H9 (cell line): ENCODE data around the gene KRTAP19-7. TPM values are rescaled to one million over a fixed set of nuclear protein-coding genes. Genes with fewer than 3 reads are reported as not detected.

Source experiments
- DNase-seq: peaks from one replicate; pipeline ENCODE4 v3.0.0-alpha.2; 2017
- H2AFZ ChIP-seq: one replicate; pipeline ENCODE4 v1.6.1; 2013; ENCODE audit warnings: mild to moderate bottlenecking, low read length, control low read depth, moderate library complexity
- H2AK5ac ChIP-seq: 2 replicates; pipeline ENCODE4 v1.6.1; 2013; ENCODE audit warnings: low read length, control low read depth, mixed read lengths; ENCODE audit not compliant: insufficient read length
- H2BK120ac ChIP-seq: one replicate; pipeline ENCODE4 v1.6.1; 2013; ENCODE audit warnings: low read depth, mild to moderate bottlenecking, low read length, control low read depth, inconsistent platforms; ENCODE audit not compliant: poor library complexity, severe bottlenecking
- H2BK12ac ChIP-seq: 2 replicates; pipeline ENCODE4 v1.6.1; 2013; ENCODE audit warnings: low read length, control low read depth, mixed read lengths, low read depth; ENCODE audit not compliant: insufficient read length
- H2BK15ac ChIP-seq: 2 replicates; pipeline ENCODE4 v1.6.1; 2013; ENCODE audit warnings: low read depth, low read length, control low read depth
- H2BK20ac ChIP-seq: one replicate; pipeline ENCODE4 v1.6.1; 2013; ENCODE audit warnings: low read depth, mild to moderate bottlenecking, low read length, control low read depth, inconsistent platforms; ENCODE audit not compliant: poor library complexity, severe bottlenecking
- H2BK5ac ChIP-seq: 2 replicates; pipeline ENCODE4 v1.6.1; 2013; ENCODE audit warnings: low read length, control low read depth, mixed read lengths; ENCODE audit not compliant: insufficient read length
- H3K14ac ChIP-seq: 2 replicates; pipeline ENCODE4 v1.6.1; 2013; ENCODE audit warnings: low read length, control low read depth; ENCODE audit not compliant: insufficient read depth
- H3K18ac ChIP-seq: 2 replicates; pipeline ENCODE4 v1.6.1; 2013; ENCODE audit warnings: low read depth, mild to moderate bottlenecking, mixed read lengths, low read length, control low read depth; ENCODE audit not compliant: insufficient read length
- H3K23ac ChIP-seq: 2 replicates; pipeline ENCODE4 v1.6.1; 2013; ENCODE audit warnings: low read length, control low read depth, mixed read lengths, low read depth; ENCODE audit not compliant: insufficient read length
- H3K23me2 ChIP-seq: 2 replicates; pipeline ENCODE4 v1.6.1; 2013; ENCODE audit warnings: low read depth, mild to moderate bottlenecking, mixed read lengths, low read length, control low read depth; ENCODE audit not compliant: insufficient read length, poor library complexity, severe bottlenecking
- H3K27ac ChIP-seq: 2 replicates; pipeline ENCODE4 v1.5.1; 2013; ENCODE audit warnings: low read length, control low read depth, mixed read lengths, low read depth; ENCODE audit not compliant: insufficient read length
- H3K27me3 ChIP-seq: 2 replicates; pipeline ENCODE4 v1.6.1; 2013; ENCODE audit warnings: low read length, control low read depth, inconsistent platforms; ENCODE audit not compliant: insufficient read depth
- H3K4ac ChIP-seq: 2 replicates; pipeline ENCODE4 v1.6.1; 2013; ENCODE audit warnings: low read depth, mild to moderate bottlenecking, control low read depth, inconsistent platforms, low read length, moderate library complexity
- H3K4me1 ChIP-seq: 2 replicates; pipeline ENCODE4 v1.6.1; 2013; ENCODE audit warnings: low read length, control low read depth, inconsistent platforms; ENCODE audit not compliant: insufficient read depth
- H3K4me2 ChIP-seq: 2 replicates; pipeline ENCODE4 v1.6.1; 2013; ENCODE audit warnings: low read length, control low read depth, mixed read lengths; ENCODE audit not compliant: insufficient read length, insufficient read depth
- H3K56ac ChIP-seq: 2 replicates; pipeline ENCODE4 v1.6.1; 2013; ENCODE audit warnings: low read depth, mild to moderate bottlenecking, mixed read lengths, low read length, control low read depth; ENCODE audit not compliant: insufficient read length
- H3K79me1 ChIP-seq: 2 replicates; pipeline ENCODE4 v1.6.1; 2013; ENCODE audit warnings: low read depth, mild to moderate bottlenecking, moderate library complexity, low read length, control low read depth, inconsistent platforms; ENCODE audit not compliant: insufficient read depth, poor library complexity, severe bottlenecking
- H3K79me2 ChIP-seq: 2 replicates; pipeline ENCODE4 v1.6.1; 2013; ENCODE audit warnings: low read length, control low read depth, inconsistent platforms; ENCODE audit not compliant: insufficient read depth
- H3K9ac ChIP-seq: 2 replicates; pipeline ENCODE4 v1.6.1; 2013; ENCODE audit warnings: low read length, control low read depth, mixed read lengths; ENCODE audit not compliant: insufficient read length; ENCODE audit errors: extremely low read depth
- H3K9me3 ChIP-seq: one replicate; pipeline ENCODE4 v1.6.1; 2013; ENCODE audit warnings: low read depth, low read length, inconsistent platforms; ENCODE audit not compliant: control insufficient read depth
- H3T11ph ChIP-seq: one replicate; pipeline ENCODE4 v1.6.1; 2013; ENCODE audit warnings: mild to moderate bottlenecking, low read length, control low read depth, inconsistent platforms
- H4K20me1 ChIP-seq: one replicate; pipeline ENCODE4 v1.6.1; 2013; ENCODE audit not compliant: control insufficient read depth, insufficient read length, insufficient read depth
- H4K5ac ChIP-seq: 2 replicates; pipeline ENCODE4 v1.6.1; 2013; ENCODE audit warnings: low read depth, mild to moderate bottlenecking, mixed read lengths, low read length, control low read depth; ENCODE audit not compliant: insufficient read length
- H4K8ac ChIP-seq: replicated peaks from 2 replicates; pipeline ENCODE4 v1.6.1; 2013; ENCODE audit warnings: low read length, control low read depth, mixed read lengths, low read depth; ENCODE audit not compliant: insufficient read length
- H4K91ac ChIP-seq: 2 replicates; pipeline ENCODE4 v1.6.1; 2013; ENCODE audit warnings: low read depth, mild to moderate bottlenecking, moderate library complexity, mixed read lengths, low read length, control low read depth; ENCODE audit not compliant: insufficient read length
- H3K27ac Mint-ChIP-seq, 3 experiments: 2 replicates in 2 of 3; 3 replicates in 1 of 3; pipeline ENCODE4 v1.8.0; 2020 to 2021; ENCODE audit warnings: mixed read lengths in 3 of 3, mild to moderate bottlenecking in 1 of 3, moderate library complexity in 1 of 3
- H3K27me3 Mint-ChIP-seq: 2 replicates; pipeline ENCODE4 v1.8.0; 2021; ENCODE audit warnings: low read depth, mild to moderate bottlenecking, moderate library complexity, mixed read lengths
- H3K36me3 Mint-ChIP-seq, 3 experiments: 2 replicates in 2 of 3; 3 replicates in 1 of 3; pipeline ENCODE4 v1.8.0; 2020 to 2021; ENCODE audit warnings: low read depth in 3 of 3, mixed read lengths in 3 of 3; ENCODE audit not compliant: insufficient read depth in 1 of 3
- H3K4me1 Mint-ChIP-seq, 2 experiments: 2 replicates each; pipeline ENCODE4 v1.8.0; 2020; ENCODE audit warnings: mixed read lengths in 2 of 2
- H3K4me3 Mint-ChIP-seq, 2 experiments: 2 replicates in 1 of 2; 3 replicates in 1 of 2; pipeline ENCODE4 v1.8.0; 2020 to 2021; ENCODE audit warnings: mild to moderate bottlenecking in 2 of 2, mixed read lengths in 2 of 2, moderate library complexity in 1 of 2
- H3K9me3 Mint-ChIP-seq, 2 experiments: 2 replicates in 1 of 2; 3 replicates in 1 of 2; pipeline ENCODE4 v1.8.0; 2020; ENCODE audit warnings: mild to moderate bottlenecking in 2 of 2, mixed read lengths in 2 of 2, moderate library complexity in 1 of 2
- total RNA-seq: library from RNA; stranded (reverse); gene quantifications from 2 replicates; pipeline ENCODE4 v1.2.1, GENCODE V29; 2021
- TF ChIP-seq, protein P1 (sequence below): fragments of 200-600 bp; sonication (generic); conservative IDR thresholded peaks from 3 replicates; pipeline ENCODE4 v1.8.0; 2021; ENCODE audit warnings: antibody characterized with exemption, mild to moderate bottlenecking

KRTAP19-7 gene
- total RNA-seq, 1 experiment from 2014 or later = not detected

DNA sequence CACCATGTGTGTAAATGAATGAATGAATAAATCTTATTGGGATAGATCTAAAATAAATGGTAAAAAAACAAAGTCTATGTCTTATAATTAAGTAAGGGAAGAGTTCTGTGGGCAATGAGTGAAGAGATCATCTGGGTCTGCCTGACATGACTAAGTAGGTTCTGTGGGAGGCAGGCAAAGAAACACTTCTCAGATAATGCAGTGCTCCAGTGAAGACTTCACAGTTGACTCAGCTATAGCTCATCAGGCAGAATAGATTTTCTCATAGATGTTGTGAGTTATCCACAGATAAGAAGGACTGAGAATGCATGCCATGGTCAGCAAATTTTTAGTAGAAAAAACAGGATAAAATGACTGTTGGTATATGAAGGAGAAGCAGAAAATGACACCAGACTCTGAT lies 16.7 kb upstream of the KRTAP19-7 start:
- peaks cover 0 to 3% of the 10 kb centered on the region in 2 experiments; a peak in 1 of 5 replicates for H3K9me3 Mint-ChIP-seq
- Histone ChIP-seq H4K20me1 (no peaks in the 10 kb centered on the region), H2BK5ac (no peak overlapping the region)

More for the DNA sequence above, 16.7 kb upstream of the KRTAP19-7 start:
- Histone ChIP-seq H3K14ac (no peak overlapping the region), H3K4me2 (no peak overlapping the region), H2AK5ac (no peak overlapping the region), H3K4me1 (no peaks in the 10 kb centered on the region), H3K23me2 (no peaks in the 10 kb centered on the region), H2BK15ac (no peak overlapping the region), H3K9me3 (no peaks in the 10 kb centered on the region), H3K9ac (no peak overlapping the region), H2BK20ac (no peak overlapping the region), H3K18ac (no peak overlapping the region), H3K27ac (no peak overlapping the region), H2BK120ac (no peak overlapping the region), H4K5ac (no peak overlapping the region), H4K91ac (no peak overlapping the region), H3K23ac (no peak overlapping the region), H3K4ac (no peak overlapping the region), H3T11ph (no peak overlapping the region), H2AFZ (no peak overlapping the region), H3K27me3 (no peaks in the 10 kb centered on the region), H4K8ac (no peak overlapping the region), H2BK12ac (no peak overlapping the region), H3K56ac (no peak overlapping the region), H3K79me2 (no peaks in the 10 kb centered on the region), H3K79me1 (no peaks in the 10 kb centered on the region)
- Mint-ChIP-seq H3K27me3 (no peaks in the 10 kb centered on the region; the same call in 1 of the 2 replicates), H3K4me3 (no peak overlapping the region), H3K4me1 (no peaks in the 10 kb centered on the region), H3K36me3 (peaks cover 0 to 10% (median 0%) of the 10 kb centered on the region in 3 experiments; a peak in 2 of 7 replicates), H3K27ac (no peak overlapping the region)
- TF ChIP-seq, protein P1, sequence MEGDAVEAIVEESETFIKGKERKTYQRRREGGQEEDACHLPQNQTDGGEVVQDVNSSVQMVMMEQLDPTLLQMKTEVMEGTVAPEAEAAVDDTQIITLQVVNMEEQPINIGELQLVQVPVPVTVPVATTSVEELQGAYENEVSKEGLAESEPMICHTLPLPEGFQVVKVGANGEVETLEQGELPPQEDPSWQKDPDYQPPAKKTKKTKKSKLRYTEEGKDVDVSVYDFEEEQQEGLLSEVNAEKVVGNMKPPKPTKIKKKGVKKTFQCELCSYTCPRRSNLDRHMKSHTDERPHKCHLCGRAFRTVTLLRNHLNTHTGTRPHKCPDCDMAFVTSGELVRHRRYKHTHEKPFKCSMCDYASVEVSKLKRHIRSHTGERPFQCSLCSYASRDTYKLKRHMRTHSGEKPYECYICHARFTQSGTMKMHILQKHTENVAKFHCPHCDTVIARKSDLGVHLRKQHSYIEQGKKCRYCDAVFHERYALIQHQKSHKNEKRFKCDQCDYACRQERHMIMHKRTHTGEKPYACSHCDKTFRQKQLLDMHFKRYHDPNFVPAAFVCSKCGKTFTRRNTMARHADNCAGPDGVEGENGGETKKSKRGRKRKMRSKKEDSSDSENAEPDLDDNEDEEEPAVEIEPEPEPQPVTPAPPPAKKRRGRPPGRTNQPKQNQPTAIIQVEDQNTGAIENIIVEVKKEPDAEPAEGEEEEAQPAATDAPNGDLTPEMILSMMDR = no peak
- no peak for DNase-seq
